HG02798 (cell line): ENCODE results near the gene CAST.
A peak's percentile ranks its signal among the peaks of the same experiment; 100 is the strongest.

Experiments
- ATAC-seq: cut with Tn5 transposase; IDR thresholded peaks from one replicate; pipeline ENCODE4 v1.9.1; 2021; ENCODE audit warnings: mild to moderate bottlenecking; ENCODE audit not compliant: unreplicated experiment, poor library complexity

Gene CAST

DNA sequence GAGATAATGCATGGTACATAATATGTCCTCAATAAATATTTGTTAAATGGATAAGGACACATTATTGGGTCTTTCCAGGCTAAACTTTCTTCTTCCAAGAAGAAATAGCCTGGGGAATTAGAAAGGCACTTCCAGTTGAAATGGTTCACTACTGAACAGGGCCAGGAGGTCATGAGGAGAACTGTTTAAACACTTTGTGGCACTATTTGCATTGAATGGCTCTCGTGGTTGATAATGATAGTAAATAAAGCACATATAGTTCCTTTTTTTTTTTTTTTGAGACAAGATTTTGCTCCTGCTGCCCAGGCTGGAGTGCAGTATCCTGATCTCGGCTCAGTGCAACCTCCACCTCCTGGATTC is 19.9 kb upstream of the CAST start:
- ATAC-seq = no peak

DNA sequence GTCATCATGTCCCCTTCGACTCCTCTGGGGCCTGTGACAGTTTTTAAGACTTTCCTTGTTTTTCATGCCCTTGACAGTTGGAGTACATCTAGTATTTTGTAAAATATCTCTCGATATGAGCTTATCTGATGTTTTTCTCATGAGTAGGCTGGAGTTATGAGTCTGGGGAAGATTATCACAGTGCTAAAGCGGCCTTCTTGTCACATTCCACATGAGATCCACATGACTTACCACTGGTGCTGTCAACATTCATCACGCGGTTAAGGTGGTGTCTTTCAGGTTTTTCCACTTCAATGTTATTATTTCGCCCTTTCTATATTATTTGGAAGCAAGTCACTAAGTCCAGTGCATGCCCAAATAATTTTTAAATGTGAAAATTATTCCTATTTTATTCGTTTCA is 17.1 kb upstream of the CAST start:
- no peak for ATAC-seq

DNA sequence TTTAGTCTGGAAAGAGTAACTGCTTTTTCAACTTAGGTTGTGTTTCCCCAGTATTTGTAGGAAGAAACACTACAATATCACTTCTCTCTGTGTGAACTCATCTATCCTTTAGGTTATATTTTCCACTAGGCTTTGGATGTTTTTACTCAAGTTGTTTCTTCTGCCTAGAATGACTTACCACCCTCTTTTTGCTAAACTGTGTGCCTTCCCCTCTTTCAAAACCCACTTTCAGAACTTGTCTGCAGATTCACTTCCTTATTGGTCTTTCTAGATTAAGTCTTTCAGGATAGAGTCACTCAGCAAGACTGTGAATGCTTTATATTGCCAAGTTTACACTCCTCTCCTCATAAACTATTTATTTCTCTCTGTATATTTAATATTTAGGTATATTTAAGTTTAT is 14.2 kb upstream of the CAST start:
- ATAC-seq = peak; percentile 69

DNA sequence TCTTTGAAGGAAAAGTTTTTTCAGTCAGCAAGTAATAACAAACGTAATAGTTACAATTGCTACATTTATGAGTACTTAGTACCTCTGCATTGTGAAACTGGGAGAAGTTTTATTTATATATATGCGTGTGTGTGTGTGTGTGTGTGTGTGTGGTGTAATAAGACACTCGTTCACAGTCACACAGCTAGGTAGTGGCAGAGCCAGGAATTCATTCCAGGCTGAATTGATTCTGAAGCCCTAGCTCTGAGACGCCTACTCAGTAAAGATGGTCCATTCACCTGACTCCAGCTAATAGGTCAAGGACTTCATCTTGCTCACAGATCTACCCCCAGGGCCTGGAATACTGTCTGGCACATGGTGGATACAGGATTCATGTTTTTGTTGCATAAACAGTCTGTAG is 13.6 kb upstream of the CAST start:
- ATAC-seq = no peak

DNA sequence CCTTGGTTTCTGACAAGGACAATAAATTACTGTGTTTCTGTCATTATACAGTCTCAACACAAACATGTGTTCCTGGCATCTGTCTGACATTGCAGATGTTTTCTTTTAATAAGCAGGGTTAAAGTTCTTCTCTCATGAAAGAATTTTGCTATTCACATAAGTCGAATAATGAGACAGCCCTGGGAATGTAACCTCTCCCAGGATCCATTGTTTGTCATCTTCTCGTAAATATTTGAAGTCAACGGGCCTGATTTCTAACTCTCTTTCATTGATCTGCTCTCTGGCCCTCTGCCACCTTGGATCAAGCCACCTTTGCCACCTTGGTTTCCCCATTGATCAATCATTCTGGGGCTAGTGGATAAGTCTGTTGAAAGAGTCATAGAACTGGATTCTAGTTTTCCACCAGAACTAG is 12.9 kb upstream of the CAST start:
- ATAC-seq = no peak

DNA sequence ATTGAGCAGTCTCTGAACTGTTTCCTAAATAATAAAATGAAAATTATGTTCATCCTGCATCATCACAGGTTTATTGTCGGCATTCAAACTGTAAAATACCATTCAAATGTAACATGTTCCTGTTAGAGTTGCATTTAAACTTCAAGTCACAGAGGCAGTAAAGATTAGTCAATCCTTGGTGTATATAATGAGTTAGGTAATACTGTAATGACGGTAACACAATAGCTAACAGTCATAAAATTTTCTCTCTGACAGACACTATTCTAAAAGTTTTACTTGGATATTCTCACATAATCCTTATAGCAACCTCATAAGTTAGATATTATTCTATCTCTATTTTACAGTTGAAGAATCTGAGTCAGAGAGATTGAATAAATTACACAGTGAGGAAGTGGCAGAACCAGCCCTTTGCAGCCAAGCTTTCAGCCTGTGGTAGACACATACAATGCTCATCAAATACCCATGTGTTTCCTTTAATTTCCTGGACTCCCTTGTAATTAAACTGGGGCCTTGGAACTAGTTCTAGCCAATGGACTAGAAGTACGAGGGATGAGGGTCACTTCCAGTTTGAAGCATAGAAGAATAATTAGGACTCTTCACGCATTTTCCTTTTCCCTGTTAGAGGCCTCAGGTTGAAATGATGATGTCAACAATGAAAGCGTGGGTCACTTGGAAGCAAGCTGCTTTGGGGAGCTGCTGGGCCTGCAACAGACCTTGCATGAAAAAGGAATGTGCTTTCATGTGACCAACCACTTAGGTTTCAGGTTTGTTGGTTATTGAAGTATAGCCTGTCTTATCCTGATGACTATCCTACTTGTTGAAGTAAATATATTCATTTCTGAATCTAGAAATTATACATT is 12.3 kb upstream of the CAST start:
- ATAC-seq = no peak

DNA sequence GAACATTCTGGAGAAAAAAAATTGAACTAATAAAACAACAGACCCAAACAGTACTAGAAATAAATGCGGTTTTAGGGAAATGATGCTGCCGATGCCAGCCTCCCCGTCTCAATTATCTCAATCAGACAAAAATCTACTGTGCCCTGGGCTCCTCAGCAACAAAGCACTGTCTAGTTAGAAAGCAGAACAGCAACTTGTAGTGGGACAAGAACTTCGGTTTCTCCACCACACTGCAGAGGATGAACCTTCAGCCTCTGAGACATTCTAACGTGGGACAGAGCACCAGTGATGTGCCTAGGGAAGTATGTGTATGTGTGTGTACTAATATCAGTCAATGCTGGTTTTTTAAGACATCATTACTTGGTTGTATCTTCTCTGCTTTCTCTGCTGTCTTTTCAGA is 11.1 kb upstream of the CAST start:
- no peak for ATAC-seq

DNA sequence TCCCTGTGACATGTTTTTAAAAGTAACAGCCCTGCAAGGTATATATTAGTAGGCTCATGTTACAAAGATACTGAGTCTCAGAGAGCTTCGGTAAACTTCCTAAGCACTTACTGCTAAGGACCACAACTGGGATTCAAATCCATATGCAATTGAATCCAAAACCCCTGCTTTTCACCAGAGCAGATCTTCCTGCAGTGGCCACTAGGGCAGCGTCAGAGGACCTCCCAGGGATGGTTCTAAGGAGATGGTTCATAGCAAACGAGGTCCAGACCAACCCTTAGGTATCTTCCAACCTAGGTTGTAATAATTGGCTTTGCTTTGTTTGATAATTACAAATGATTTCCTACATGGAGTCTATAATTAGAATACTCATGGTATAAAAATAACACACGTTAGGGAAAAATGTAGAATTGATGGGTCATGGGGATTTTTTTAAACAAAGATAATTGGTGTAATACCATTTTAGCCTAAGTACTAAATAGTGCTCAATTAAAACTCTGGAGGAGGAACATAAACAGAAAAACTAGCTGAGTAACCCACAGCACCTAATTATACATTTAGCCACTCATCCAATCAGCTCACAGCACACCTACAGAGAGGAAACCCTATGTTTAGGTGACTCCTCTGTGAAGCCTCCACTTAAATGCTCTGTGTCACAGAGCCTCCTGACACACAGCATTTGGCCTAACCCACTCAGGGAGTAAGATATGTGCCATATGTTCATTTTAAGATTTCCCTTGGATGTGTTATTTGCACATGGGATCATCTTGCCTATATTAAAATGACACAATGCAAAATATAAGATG is 10.0 kb upstream of the CAST start:
- no peak for ATAC-seq

DNA sequence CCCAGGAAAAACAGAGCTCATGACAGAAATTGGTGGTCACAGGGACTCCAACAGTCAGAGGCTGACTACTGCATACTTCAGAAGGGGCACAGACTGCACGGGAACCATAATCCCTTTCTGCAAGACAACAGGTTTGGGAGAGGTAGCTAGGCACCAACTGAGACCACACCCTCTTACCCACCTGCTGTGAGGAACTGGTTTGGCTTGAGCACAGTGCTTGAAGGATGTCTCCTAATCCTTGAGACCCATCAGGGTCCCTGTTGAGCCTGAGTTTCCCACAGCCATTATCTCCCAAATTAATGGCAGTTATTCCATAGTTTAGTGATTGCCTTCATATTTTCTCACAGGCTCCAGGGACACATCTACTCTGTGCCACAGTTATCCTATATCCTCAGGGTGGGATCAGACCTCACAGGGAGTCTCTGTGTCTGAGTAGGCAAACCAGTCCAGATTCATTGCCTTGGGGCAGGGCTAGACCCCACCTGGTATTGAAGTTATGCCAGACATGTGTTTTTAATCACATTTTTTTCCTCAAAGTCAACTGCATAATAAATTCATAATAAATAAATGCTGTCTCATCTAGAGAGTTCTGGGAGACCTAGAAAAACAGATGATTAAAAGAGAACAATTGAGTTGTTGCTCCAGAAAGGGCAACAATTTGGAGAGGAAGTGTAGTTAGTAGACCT is 9.3 kb upstream of the CAST start:
- ATAC-seq = no peak

DNA sequence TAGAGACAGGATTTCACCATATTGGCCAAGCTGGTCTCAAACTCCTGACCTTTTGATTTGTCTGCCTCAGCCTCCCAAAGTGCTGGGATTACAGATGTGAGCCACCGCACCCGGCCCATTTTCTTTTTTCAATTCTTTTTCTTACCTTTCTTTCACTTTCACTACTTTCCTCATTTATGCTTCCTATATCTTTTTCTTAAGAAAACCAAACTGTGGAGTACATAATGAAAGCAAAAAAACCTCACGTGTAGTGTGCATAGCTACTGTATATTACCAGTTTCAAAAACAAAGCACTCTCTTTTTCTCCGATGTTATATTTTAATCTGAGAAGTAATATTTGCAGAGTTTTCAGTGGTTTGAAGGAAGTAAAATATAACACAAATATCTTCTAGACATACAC is 8.0 kb upstream of the CAST start:
- ATAC-seq = no peak

DNA sequence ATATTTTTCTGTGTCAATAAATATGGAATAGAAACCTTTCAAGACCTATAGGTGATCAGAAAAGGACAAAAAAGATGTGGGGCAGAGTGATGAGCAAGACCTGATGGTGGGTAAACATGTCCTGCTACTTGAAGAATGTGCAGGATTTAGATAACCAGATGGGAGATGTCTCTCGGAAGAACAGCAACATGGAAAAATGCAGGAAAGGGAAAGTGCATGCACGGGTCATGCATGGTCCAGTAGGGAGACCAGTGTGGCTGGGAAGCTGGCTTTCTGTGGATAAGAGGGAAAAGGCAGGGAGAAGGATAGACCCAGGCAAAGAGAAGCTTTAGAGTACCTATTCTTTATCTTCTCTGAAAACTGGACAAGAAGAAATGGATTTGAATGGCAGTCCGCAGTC is 7.1 kb upstream of the CAST start:
- ATAC-seq = no peak

DNA sequence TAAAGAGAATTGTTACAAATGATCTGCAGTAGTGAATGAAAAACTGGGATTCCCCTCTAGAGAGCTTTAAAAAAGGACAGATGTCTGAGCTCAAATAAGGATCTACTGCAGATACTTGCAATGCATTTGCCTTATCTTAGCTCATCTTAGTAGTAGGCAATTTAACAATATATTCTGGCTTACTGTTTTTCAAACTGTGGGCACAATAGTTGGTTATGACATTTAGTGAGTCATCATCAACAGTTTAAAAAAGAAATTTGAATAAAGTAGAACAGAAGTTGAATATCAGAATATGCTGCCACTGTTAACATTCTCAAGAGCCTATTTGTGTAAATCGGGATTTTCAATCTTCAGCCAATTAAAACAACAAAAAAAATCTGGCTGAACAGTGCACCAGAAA is 6.7 kb upstream of the CAST start:
- no peak for ATAC-seq

DNA sequence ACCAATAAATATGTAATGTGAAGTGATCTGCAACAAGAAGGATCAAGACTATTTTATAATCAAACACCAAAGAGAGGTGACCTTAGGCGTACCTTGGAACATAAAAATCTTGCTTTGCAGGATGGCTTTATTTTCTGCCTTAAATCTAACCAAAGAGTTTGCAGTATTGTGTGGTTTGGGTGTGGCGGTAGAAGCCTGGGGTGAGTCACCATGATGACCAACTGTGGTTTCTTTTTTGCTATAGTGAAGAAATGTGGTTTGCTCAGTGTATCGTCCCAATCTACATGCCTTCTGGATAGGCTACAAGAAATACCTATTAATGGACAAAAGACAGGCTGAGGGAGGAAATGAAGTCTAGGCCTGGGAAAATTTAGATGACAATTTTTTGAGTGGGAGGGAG is 5.1 kb upstream of the CAST start:
- peak; percentile 73 for ATAC-seq

DNA sequence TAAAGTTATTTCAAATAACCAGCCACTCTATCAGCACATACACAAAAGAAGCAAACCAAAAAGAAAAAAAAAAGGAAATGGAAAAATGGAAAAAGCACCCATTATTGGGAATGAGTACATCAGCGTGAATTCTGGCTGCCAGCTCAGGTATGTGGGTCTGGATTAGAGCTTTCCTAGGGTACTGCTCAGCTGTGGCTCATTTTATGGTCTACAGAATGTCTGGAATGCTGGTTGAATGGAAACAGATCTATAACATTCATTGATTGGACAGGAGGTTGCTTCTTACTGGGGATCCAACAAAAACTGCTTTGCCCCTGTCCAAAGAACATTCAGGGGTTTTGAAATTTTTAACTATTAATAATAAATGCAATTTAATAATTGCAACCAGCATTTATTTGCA is 3.9 kb upstream of the CAST start:
- ATAC-seq = no peak

DNA sequence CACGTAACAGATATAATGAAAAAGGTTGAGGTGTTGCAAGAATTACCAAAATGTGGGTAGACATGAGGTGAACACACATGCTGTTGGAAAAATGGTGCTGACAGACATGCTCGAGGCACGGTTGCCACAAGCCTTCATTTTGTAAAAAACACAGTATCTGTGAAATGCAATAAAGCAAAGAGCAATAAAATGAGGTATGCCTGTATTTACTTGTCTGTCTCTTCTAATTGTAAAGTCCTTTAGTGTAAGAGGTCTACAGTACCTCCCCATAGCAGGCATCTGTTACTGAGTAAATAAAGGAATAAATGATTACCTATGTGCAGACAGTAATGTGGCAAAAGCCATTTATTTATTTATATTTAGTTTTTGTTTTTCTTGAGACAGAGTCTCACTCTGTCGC is 3.0 kb upstream of the CAST start:
- ATAC-seq = no peak

DNA sequence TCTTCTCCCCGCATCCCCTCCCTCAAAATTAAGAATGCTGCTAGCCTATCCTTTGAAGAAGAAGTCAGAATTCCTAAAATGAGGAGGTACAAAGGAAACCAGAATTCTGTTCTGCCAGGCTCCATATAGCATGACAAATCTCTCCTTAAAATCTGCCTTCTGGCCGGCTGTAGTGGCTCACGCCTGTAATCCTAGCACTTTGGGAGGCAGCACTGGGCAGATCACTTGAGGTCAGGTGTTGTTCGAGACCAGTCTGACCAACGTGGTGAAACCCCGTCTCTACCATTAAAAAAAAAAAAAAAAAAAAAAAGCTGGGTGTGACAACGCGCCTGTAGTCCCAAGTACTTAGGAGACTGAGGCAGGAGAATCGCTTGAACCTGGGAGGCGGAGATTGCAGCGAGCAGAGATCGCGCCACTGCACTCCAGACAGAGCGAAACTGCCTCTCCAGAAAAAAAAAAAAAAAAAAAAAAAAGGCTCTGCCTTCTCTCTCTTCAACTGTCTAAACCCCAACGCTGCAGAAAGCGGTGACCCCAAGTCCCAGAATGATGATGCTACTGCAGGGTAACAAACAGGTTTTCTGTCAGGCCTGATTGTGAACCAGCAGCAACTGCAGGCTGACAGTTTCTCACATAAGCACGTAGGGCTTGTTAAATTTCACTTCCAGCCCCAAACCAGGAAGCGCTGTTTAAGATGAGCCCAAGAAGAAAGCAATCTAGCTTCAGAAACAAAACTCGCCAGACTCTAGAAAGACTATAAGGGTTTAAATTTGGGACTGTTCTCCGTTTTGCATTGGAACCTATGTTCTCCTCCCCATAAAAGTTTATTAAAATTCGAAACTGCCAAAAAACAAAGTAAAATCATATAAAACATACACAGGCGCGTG is 963 bp upstream of the CAST start:
- ATAC-seq = peak; percentile 21

DNA sequence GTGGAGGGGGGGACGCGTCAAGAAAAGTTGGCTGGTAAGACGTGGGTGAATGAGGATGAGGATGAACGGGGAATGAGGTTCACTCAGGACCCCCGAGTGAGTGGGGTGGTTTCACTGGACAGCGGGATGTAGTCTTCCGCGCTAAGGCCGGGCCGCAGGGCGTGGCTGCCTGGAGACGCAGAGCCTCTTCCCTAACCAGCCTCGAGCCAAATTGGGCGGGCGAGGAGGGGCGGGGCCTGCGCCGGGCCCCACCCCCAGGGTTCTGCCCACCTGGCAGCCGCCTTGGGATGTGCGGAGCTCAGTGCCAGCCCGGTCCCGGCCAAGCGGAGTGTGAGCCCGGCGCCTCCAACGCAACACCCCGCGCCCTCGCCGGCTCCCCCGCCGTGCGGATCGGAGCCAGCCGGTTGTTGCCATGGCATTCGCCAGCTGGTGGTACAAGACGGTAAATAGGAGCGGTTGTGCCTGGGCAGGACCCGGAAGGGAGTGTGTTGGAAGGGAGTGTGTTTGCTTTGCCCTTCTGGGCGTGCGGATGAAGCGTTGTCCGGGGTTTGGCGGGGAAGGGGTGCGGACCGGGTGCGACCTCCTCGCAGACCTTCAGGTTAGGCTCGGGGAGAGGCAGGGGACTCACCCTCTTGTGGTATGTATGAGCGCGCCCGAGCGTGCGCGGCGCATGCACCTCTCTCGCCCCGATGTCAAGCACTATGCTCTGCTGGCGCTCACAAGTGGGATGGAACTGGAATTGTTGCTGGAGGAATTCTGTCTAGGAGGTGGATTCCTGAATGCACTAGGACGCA is 746 bp downstream of the CAST start:
- peak; percentile 83 for ATAC-seq

DNA sequence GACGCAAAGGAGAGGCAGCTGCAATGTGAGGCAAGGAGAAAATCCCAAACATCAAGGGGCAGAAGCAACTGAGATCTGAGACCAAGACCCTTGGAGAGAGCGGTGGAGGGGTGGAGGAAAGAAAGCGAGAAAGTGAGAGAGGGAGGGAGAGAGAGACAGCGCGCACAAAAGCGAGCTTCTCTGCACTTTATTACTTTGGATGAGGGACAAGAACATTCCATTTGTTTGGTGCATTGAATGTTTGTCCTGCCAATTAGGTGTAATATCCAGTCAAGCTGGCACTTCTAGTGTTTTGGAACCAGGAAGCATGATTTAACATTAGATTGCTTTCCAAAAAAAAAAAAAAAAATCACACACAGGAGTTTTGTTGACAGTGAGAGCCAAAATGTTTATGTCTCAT is 1.4 kb downstream of the CAST start:
- no peak for ATAC-seq

DNA sequence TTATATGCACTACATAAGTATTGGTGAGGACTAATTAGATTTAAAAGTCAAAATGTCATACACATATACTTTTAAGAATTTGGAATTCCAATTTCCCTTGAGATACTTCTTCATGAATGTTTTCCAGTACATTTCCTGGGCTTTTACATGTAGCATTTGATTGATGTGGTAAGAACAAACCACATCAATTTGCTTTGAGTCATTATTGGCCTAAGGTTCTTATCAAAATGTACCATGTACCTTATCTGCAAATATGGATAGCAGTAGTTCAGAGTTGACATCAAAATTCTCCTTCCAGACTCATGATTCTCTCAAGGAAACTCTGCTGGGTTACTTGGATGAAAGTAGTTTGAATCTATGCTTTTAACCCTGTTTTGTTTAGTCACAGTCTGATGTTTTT is 2.5 kb downstream of the CAST start:
- ATAC-seq = no peak

DNA sequence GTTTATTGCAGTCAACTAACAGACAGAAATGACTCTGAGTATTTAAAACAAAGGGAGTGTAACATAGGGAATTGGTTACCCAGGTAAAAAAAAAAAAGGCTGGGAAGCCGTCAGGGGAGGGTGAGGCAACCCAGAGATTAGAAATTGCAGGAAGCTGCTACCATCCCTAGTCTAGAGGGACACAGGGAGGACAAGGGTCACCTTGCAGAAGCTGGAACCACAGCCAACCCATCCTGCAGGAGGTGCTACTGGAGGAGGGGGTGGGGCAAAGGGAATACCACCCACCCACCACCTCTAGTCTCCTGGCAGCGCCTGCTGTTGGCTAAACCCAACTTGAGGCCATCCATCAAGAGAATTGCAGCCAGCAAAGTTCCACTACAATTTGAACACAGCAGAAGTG is 6.5 kb downstream of the CAST start:
- ATAC-seq = no peak
